ENCODE results near the gene NEDD9. TPM values are rescaled to one million over a fixed set of nuclear protein-coding genes. Genes with fewer than 3 reads are reported as not detected.

The NEDD9 gene
- total and polyA plus RNA-seq, 2 of the 13 experiments (the other 11 are each of a cell fraction or from before 2014, with no cell fraction given), result 27.1 to 389 TPM

- TF ChIP-seq SKIL (CRISPR knock-in tag; IDR thresholded peaks at IDR 0.05; ENCODE audit: borderline replicate concordance), result no peak
- TF ChIP-seq KDM5A (IDR thresholded peaks at IDR 0.05; ENCODE audit: borderline replicate concordance, low read length), result no peak
- no peak for TF ChIP-seq ZFY (CRISPR knock-in tag; IDR thresholded peaks at IDR 0.05)
- TF ChIP-seq TOE1 (CRISPR knock-in tag; IDR thresholded peaks at IDR 0.05), result 0 out of 2 replicates have a peak, but pooled peaks have one; percentile 46
- TF ChIP-seq RFX3 (CRISPR knock-in tag; IDR thresholded peaks at IDR 0.05), result no peak
- TF ChIP-seq HOXA5 (CRISPR knock-in tag; IDR thresholded peaks at IDR 0.05), result peak; percentile 52; the same call in 1 of the 2 replicates
- TF ChIP-seq FOXC1 (CRISPR knock-in tag; IDR thresholded peaks at IDR 0.05; ENCODE audit: borderline replicate concordance), result no peak
- no peak for TF ChIP-seq ZNF180 (CRISPR knock-in tag; IDR thresholded peaks at IDR 0.05; ENCODE audit: borderline replicate concordance, low read depth)
- TF ChIP-seq POLR2AphosphoS5 (IDR thresholded peaks at IDR 0.05; ENCODE audit: low read depth, low read length), result peak; percentile 43; the same call in 1 of the 2 replicates
- TF ChIP-seq, protein P1, sequence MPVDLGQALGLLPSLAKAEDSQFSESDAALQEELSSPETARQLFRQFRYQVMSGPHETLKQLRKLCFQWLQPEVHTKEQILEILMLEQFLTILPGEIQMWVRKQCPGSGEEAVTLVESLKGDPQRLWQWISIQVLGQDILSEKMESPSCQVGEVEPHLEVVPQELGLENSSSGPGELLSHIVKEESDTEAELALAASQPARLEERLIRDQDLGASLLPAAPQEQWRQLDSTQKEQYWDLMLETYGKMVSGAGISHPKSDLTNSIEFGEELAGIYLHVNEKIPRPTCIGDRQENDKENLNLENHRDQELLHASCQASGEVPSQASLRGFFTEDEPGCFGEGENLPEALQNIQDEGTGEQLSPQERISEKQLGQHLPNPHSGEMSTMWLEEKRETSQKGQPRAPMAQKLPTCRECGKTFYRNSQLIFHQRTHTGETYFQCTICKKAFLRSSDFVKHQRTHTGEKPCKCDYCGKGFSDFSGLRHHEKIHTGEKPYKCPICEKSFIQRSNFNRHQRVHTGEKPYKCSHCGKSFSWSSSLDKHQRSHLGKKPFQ (CRISPR knock-in tag; IDR thresholded peaks at IDR 0.05; ENCODE audit: insufficient replicate concordance), result peak; percentile 40
- TF ChIP-seq TGIF2 (CRISPR knock-in tag; IDR thresholded peaks at IDR 0.05), result peak; percentile 22; the same call in 1 of the 2 replicates
- TF ChIP-seq ZNF644 (CRISPR knock-in tag; IDR thresholded peaks at IDR 0.05; ENCODE audit: low read depth), result no peak
- TF ChIP-seq THAP11 (CRISPR knock-in tag; IDR thresholded peaks at IDR 0.05), result 0 out of 2 replicates have a peak, but pooled peaks have one; percentile 10
- TF ChIP-seq CHD4 (IDR thresholded peaks at IDR 0.05; ENCODE audit: borderline replicate concordance, low read length), result 0 out of 2 replicates have a peak, but pooled peaks have one; percentile 29
- TF ChIP-seq ZNF343 (CRISPR knock-in tag; IDR thresholded peaks at IDR 0.05), result 0 out of 2 replicates have a peak, but pooled peaks have one; percentile 16
- peak; percentile 37; the same call in 1 of the 2 replicates for TF ChIP-seq ZNF800 (CRISPR knock-in tag; IDR thresholded peaks at IDR 0.05)
- TF ChIP-seq LCORL (IDR thresholded peaks at IDR 0.05), result no peak
- TF ChIP-seq LCORL (CRISPR knock-in tag; IDR thresholded peaks at IDR 0.05), result 0 out of 2 replicates have a peak, but pooled peaks have one; percentile 34
- TF ChIP-seq NKX3-1 (CRISPR knock-in tag; IDR thresholded peaks at IDR 0.05), result 0 out of 2 replicates have a peak, but pooled peaks have one; percentile 23
- 0 out of 2 replicates have a peak, but pooled peaks have one; percentile 23 for TF ChIP-seq ELF4 (CRISPR knock-in tag; IDR thresholded peaks at IDR 0.05; ENCODE audit: borderline replicate concordance)
- no peak for TF ChIP-seq CENPBD1 (CRISPR knock-in tag; IDR thresholded peaks at IDR 0.05; ENCODE audit: borderline replicate concordance, low read depth)
Measured at GRCh38 chr6:11230158-11231107, 2.0 kb downstream of the NEDD9 start (continued).

Data from HepG2 (cell line).